PC-3 (cell line): ENCODE measurements around the gene RNF157.

Experiments used
- EZH2phosphoT487 ChIP-seq: fragments of 300-600 bp; sonication (generic); IDR thresholded peaks from 2 replicates; pipeline ENCODE4 v1.6.1; 2018; ENCODE audit warnings: mild to moderate bottlenecking, antibody characterized with exemption, low read length, borderline replicate concordance
- TF ChIP-seq, protein P1 (sequence below): fragments of 300-600 bp; sonication (generic); conservative IDR thresholded peaks from 2 replicates; pipeline ENCODE4 v1.5.1; 2017; ENCODE audit warnings: antibody characterized with exemption, low read depth, mild to moderate bottlenecking, low read length

DNA sequence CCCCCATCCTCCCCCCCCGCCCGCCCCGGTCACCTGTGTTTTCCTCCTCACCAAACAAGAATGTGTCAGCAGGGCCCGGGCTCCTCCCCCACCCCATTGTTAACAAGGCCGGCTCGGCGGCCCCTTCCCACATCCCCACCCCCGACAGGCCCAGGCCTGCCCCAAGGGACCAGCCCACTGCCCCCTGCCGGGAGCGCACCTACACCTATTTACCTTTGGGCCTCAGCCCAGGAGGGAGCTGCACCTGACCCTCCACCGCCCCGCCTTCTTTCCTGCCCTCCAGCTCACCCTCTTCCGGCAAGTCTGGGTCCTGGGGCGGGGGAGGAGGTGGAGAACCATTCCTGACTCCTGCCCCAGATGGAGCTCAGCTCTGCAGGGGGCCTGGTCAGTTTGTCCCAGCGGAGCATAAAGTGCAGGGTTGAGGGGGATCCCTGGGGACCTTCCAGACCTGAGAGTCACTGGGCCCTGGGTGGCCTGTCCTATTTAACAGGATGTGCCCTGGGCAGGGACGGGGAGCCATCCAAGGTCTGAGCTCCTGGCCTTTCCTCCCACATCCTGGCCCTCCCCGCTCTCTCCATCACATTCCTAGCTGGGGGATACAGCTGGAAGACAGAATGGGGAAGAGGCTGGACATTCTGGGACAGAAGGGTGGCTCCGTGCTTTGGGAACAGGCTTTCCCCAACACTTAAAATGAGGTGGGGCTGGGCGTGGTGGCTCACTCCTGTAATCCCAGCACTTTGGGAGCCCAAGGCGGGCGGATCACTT is 107.5 kb downstream of the RNF157 start:
- TF ChIP-seq, protein P1, sequence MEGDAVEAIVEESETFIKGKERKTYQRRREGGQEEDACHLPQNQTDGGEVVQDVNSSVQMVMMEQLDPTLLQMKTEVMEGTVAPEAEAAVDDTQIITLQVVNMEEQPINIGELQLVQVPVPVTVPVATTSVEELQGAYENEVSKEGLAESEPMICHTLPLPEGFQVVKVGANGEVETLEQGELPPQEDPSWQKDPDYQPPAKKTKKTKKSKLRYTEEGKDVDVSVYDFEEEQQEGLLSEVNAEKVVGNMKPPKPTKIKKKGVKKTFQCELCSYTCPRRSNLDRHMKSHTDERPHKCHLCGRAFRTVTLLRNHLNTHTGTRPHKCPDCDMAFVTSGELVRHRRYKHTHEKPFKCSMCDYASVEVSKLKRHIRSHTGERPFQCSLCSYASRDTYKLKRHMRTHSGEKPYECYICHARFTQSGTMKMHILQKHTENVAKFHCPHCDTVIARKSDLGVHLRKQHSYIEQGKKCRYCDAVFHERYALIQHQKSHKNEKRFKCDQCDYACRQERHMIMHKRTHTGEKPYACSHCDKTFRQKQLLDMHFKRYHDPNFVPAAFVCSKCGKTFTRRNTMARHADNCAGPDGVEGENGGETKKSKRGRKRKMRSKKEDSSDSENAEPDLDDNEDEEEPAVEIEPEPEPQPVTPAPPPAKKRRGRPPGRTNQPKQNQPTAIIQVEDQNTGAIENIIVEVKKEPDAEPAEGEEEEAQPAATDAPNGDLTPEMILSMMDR: peak; percentile 38; the same call in 1 of the 2 replicates
- TF ChIP-seq EZH2phosphoT487: no peak
